HG03521 (cell line): ENCODE data around the gene CADPS.

Experiments used
- ATAC-seq: cut with Tn5 transposase; IDR thresholded peaks from one replicate; pipeline ENCODE4 v1.9.1; 2021; ENCODE audit warnings: mild to moderate bottlenecking, moderate library complexity; ENCODE audit not compliant: unreplicated experiment

Gene CADPS

GRCh38 chr3:62874711-62875557 is at the start of gene CADPS:
TSS of gene CADPS (minus strand) at chr3:62875416. CDS start at chr3:62875029, 387 bp downstream.
- ATAC-seq: no peak

- no peak for ATAC-seq
These were observed 47.9 kb upstream of the CADPS start for GRCh38 chr3:62923066-62923465.

GRCh38 chr3:62922326-62922725 is 47.1 kb upstream of the CADPS start:
- ATAC-seq: no peak

GRCh38 chr3:62920466-62920784 is 45.2 kb upstream of the CADPS start:
- ATAC-seq: no peak

GRCh38 chr3:62919784-62920465 is 44.7 kb upstream of the CADPS start:
- no peak for ATAC-seq

- no peak for ATAC-seq
These were observed 43.6 kb upstream of the CADPS start for GRCh38 chr3:62918777-62919176.

- ATAC-seq: no peak
These were observed 42.9 kb upstream of the CADPS start for GRCh38 chr3:62918131-62918530.

GRCh38 chr3:62911526-62911925 is 36.3 kb upstream of the CADPS start:
- no peak for ATAC-seq

GRCh38 chr3:62905331-62905730 is 30.1 kb upstream of the CADPS start:
- no peak for ATAC-seq

- no peak for ATAC-seq
These were observed 23.6 kb upstream of the CADPS start for GRCh38 chr3:62898530-62899496.

GRCh38 chr3:62895901-62896300 is 20.7 kb upstream of the CADPS start:
- ATAC-seq: no peak

GRCh38 chr3:62892951-62893350 is 17.7 kb upstream of the CADPS start:
- ATAC-seq: no peak

GRCh38 chr3:62892045-62892444 is 16.8 kb upstream of the CADPS start:
- no peak for ATAC-seq

GRCh38 chr3:62888778-62889177 is 13.6 kb upstream of the CADPS start:
- ATAC-seq: no peak

- no peak for ATAC-seq
These were observed 13.0 kb upstream of the CADPS start for GRCh38 chr3:62888180-62888579.

GRCh38 chr3:62885136-62885535 is 9.9 kb upstream of the CADPS start:
- no peak for ATAC-seq

GRCh38 chr3:62884096-62884870 is 9.1 kb upstream of the CADPS start:
- no peak for ATAC-seq

GRCh38 chr3:62882676-62883200 is 7.5 kb upstream of the CADPS start:
- no peak for ATAC-seq

- ATAC-seq: no peak
These were observed 848 bp upstream of the CADPS start for GRCh38 chr3:62876064-62876463.

GRCh38 chr3:62875558-62876002 is 364 bp upstream of the CADPS start:
- no peak for ATAC-seq
